OCI-LY1 (cell line): Measurements from ENCODE around the gene OLFML1.

ENCODE experiments used
- CTCF ChIP-seq: fragments of 200-600 bp; sonication (generic), shearing (Covaris generic); IDR thresholded peaks from 2 replicates; pipeline ENCODE4 v1.5.1; 2017; ENCODE audit warnings: mild to moderate bottlenecking, antibody characterized with exemption, low read length, moderate library complexity, mixed read lengths
- EZH2 ChIP-seq: fragments of 200-600 bp; sonication (generic), shearing (Covaris generic); IDR thresholded peaks from 2 replicates; pipeline ENCODE4 v1.8.0; 2017; ENCODE audit warnings: borderline replicate concordance, mixed run types, mild to moderate bottlenecking, antibody characterized with exemption, low read length, moderate library complexity, mixed read lengths

- TF ChIP-seq CTCF (no peak), EZH2 (no peak)
Measured at GRCh38 chr11:7518811-7519562, 33.7 kb downstream of the OLFML1 start.
